CD8-positive, alpha-beta memory T cell (primary cell): ENCODE measurements around the gene NLRC5. TPM values are rescaled to one million over a fixed set of nuclear protein-coding genes. Genes with fewer than 3 reads are reported as not detected.
"Not testable (repeated sequence)": the region's sequence is repeated elsewhere in the genome, so short reads cannot be mapped to it uniquely, and the experiment has no call there.

ENCODE experiments used
- CTCF ChIA-PET: fragments of 350-600 bp; sonication (Branson Sonifier 250); formaldehyde crosslinking; loops from one replicate; lab custom pipeline; 2021; ENCODE audit warnings: antibody characterized with exemption; lab: Charles Lee
- POLR2A ChIA-PET: fragments of 350-600 bp; sonication (Branson Sonifier 250); formaldehyde crosslinking; loops from one replicate; lab custom pipeline; 2021; ENCODE audit warnings: antibody characterized with exemption; lab: Charles Lee
- DNase-seq, 5 donors: peaks; one replicate each; pipeline versions ENCODE4 v3.0.0 to v3.0.0-alpha.2; 2020 to 2022; ENCODE audit warnings: mixed read lengths in 1 of 5
- H3K27ac ChIP-seq: one replicate; pipeline ENCODE4 v1.7.0; 2013; ENCODE audit warnings: low read depth, mild to moderate bottlenecking, low read length, moderate library complexity
- H3K27me3 ChIP-seq: 2 replicates; pipeline ENCODE4 v1.7.0; 2013; ENCODE audit warnings: low read length, mild to moderate bottlenecking; ENCODE audit not compliant: insufficient read depth, poor library complexity, severe bottlenecking
- H3K36me3 ChIP-seq: 2 replicates; pipeline ENCODE4 v1.7.0; 2013; ENCODE audit warnings: mild to moderate bottlenecking, low read length, moderate library complexity; ENCODE audit not compliant: insufficient read depth
- H3K4me1 ChIP-seq: 2 replicates; pipeline ENCODE4 v1.7.0; 2013; ENCODE audit warnings: mild to moderate bottlenecking, low read length, moderate library complexity; ENCODE audit not compliant: insufficient read depth
- H3K4me3 ChIP-seq: 2 replicates; pipeline ENCODE4 v1.7.0; 2013; ENCODE audit warnings: mild to moderate bottlenecking, low read length
- H3K9me3 ChIP-seq: 2 replicates; pipeline ENCODE4 v1.7.0; 2013; ENCODE audit warnings: mild to moderate bottlenecking, low read length
- H3K27ac Mint-ChIP-seq, 8 donors: one replicate each; pipeline ENCODE4 v1.8.0; 2020 to 2021; ENCODE audit warnings: mixed read lengths in 8 of 8, mild to moderate bottlenecking in 6 of 8, inconsistent platforms in 3 of 8, moderate library complexity in 3 of 8
- H3K27me3 Mint-ChIP-seq, 2 donors: one replicate each; pipeline ENCODE4 v1.8.0; 2020 to 2021; ENCODE audit warnings: mixed read lengths in 2 of 2, mild to moderate bottlenecking in 1 of 2, moderate library complexity in 1 of 2
- H3K36me3 Mint-ChIP-seq, 3 donors: one replicate each; pipeline ENCODE4 v1.8.0; 2020 to 2021; ENCODE audit warnings: mixed read lengths in 3 of 3, inconsistent platforms in 1 of 3, mild to moderate bottlenecking in 1 of 3
- H3K4me1 Mint-ChIP-seq, 3 donors: one replicate each; pipeline ENCODE4 v1.8.0; 2020 to 2021; ENCODE audit warnings: mixed read lengths in 3 of 3, inconsistent platforms in 1 of 3, mild to moderate bottlenecking in 1 of 3
- H3K4me3 Mint-ChIP-seq, 7 donors: one replicate each; pipeline ENCODE4 v1.8.0; 2020 to 2021; ENCODE audit warnings: mixed read lengths in 7 of 7, mild to moderate bottlenecking in 6 of 7, moderate library complexity in 4 of 7, inconsistent platforms in 2 of 7
- H3K9me3 Mint-ChIP-seq, 5 donors: one replicate each; pipeline ENCODE4 v1.8.0; 2020 to 2022; ENCODE audit warnings: mixed read lengths in 5 of 5, mild to moderate bottlenecking in 3 of 5, moderate library complexity in 2 of 5, inconsistent platforms in 1 of 5
- polyA plus RNA-seq: library from polyadenylated mRNA; unstranded; fragments of 300-500 nt; fragmentation: Illumina TruSeq; gene quantifications from one replicate; pipeline ENCODE4 v1.2.3, GENCODE V29; 2021
- total RNA-seq, 2 experiments: library from RNA; stranded (reverse); gene quantifications; one replicate each; pipeline ENCODE4 v1.2.3, GENCODE V29; 2021

Gene NLRC5
- total and polyA plus RNA-seq, 3 experiments from 2014 or later: 165 to 178 (median 173) TPM

DNA sequence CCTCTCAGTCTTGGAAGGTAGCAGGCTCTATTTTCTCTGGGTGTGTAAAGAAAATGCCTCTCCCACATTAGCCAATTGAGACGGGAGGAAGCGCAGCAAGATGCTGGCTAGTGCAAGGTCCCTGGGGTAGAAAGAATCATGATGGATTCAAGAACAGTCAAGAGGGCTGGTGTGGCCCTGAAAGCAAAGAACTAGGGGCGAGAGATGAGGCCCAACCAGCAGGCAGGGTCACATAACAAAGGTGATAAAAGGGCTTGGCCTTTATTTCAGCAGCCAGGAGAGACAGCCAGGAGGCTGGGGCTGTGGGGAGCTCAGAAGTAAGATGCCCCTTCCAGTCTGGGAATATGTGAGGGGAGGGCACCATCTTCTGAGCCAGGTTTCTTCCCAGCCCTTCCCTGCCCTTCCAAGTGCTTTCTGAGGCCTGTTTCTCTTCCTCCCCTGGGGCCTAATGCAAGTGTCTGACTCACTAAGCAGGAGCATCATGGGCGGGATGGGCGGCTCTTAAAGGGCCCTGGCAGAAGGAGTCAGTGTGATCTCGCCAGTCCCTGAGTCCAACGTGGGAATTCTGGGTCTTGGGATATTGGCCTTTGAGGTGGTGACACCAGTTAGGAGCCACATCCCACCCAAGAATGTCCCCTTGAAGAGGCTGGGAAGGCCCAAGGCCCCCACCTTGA is 3.9 kb upstream of the NLRC5 start:
- POLR2A ChIA-PET: no interaction called here
- H3K4me1 Mint-ChIP-seq: peaks cover 68 to 86% (median 74%) of the 10 kb centered on the region in 3 donors
- H3K27ac Mint-ChIP-seq: peak overlapping the region; percentile 42 to 98 (median 84)
- CTCF ChIA-PET: interaction anchor here (0.9 to 8.9 kb wide), 2 partner anchors 14 to 21 kb away, joined by 3 to 80 read pairs; no protein-coding TSS in a partner anchor
- DNase-seq: peak in 1 of 5 donors; percentile 47
- Histone ChIP-seq H3K9me3 (no peaks in the 10 kb centered on the region), H3K27ac (no peak overlapping the region), H3K4me3 (no peak overlapping the region), H3K4me1 (peaks cover 64% of the 10 kb centered on the region), H3K36me3 (peaks cover 11% of the 10 kb centered on the region), H3K27me3 (no peaks in the 10 kb centered on the region)
- peaks cover 0 to 56% (median 15%) of the 10 kb centered on the region in 3 donors for H3K36me3 Mint-ChIP-seq
- H3K9me3 Mint-ChIP-seq: no peaks in the 10 kb centered on the region
- no peaks in the 10 kb centered on the region for H3K27me3 Mint-ChIP-seq
- peak overlapping the region in 6 of 7 donors; percentile 10 to 78 (median 52) for H3K4me3 Mint-ChIP-seq

- Histone ChIP-seq H3K4me3 (no peak overlapping the region), H3K9me3 (no peaks in the 10 kb centered on the region), H3K27me3 (no peaks in the 10 kb centered on the region), H3K27ac (no peak overlapping the region), H3K4me1 (peaks cover 64% of the 10 kb centered on the region), H3K36me3 (peaks cover 11% of the 10 kb centered on the region)
- peak in 1 of 5 donors; percentile 24 for DNase-seq
- CTCF ChIA-PET: interaction anchor here (0.9 to 8.9 kb wide), 4 partner anchors 9 to 21 kb away, joined by 3 to 80 read pairs (median 8); no protein-coding TSS in a partner anchor
- H3K9me3 Mint-ChIP-seq: no peaks in the 10 kb centered on the region
- H3K27ac Mint-ChIP-seq: peak overlapping the region; percentile 50 to 98 (median 90)
- H3K36me3 Mint-ChIP-seq: peaks cover 3 to 61% (median 15%) of the 10 kb centered on the region in 3 donors
- POLR2A ChIA-PET: interaction anchor here (4.6 kb wide), 1 partner anchor 55 kb away, joined by 34 read pairs; no protein-coding TSS in a partner anchor
- no peaks in the 10 kb centered on the region for H3K27me3 Mint-ChIP-seq
- H3K4me3 Mint-ChIP-seq: peak overlapping the region in 6 of 7 donors; percentile 23 to 100 (median 52)
- peaks cover 67 to 83% (median 72%) of the 10 kb centered on the region in 3 donors for H3K4me1 Mint-ChIP-seq
Measured at GRCh38 chr16:56985962-56986360, 3.4 kb upstream of the NLRC5 start.

GRCh38 chr16:56986361-56986760 is 3.0 kb upstream of the NLRC5 start:
- no peaks in the 10 kb centered on the region for H3K27me3 Mint-ChIP-seq
- H3K36me3 Mint-ChIP-seq: peaks cover 4 to 60% (median 15%) of the 10 kb centered on the region in 3 donors
- peaks cover 64 to 81% (median 70%) of the 10 kb centered on the region in 3 donors for H3K4me1 Mint-ChIP-seq
- Histone ChIP-seq H3K9me3 (no peaks in the 10 kb centered on the region), H3K4me1 (peaks cover 64% of the 10 kb centered on the region), H3K27me3 (no peaks in the 10 kb centered on the region), H3K36me3 (peaks cover 11% of the 10 kb centered on the region), H3K4me3 (no peak overlapping the region), H3K27ac (no peak overlapping the region)
- peak overlapping the region; percentile 36 to 100 (median 98) for H3K4me3 Mint-ChIP-seq
- ChIA-PET POLR2A (interaction anchor here (4.6 kb wide), 1 partner anchor 54 kb away, joined by 34 read pairs; no protein-coding TSS in a partner anchor), CTCF (interaction anchor here (0.9 to 8.9 kb wide), 6 partner anchors 10 to 59 kb away, joined by 3 to 80 read pairs (median 4); no protein-coding TSS in a partner anchor)
- peak overlapping the region; percentile 77 to 99 (median 95) for H3K27ac Mint-ChIP-seq
- H3K9me3 Mint-ChIP-seq: no peaks in the 10 kb centered on the region
- peak in 1 of 5 donors; percentile 26 for DNase-seq

- peaks cover 67% of the 10 kb centered on the region for H3K4me1 ChIP-seq
- H3K36me3 ChIP-seq: peaks cover 11% of the 10 kb centered on the region
- ChIA-PET CTCF (interaction anchor here (1.1 to 8.9 kb wide), 6 partner anchors 10 to 59 kb away, joined by 3 to 80 read pairs (median 4); no protein-coding TSS in a partner anchor), POLR2A (interaction anchor here (0.7 to 4.6 kb wide), 2 partner anchors 54 to 199 kb away, joined by 3 to 34 read pairs; partner anchors contain the start of gene PSME3IP1)
- not testable (repeated sequence) for H3K27me3 Mint-ChIP-seq, H3K27me3 ChIP-seq, H3K27ac ChIP-seq, H3K9me3 Mint-ChIP-seq, H3K9me3 ChIP-seq
- Mint-ChIP-seq H3K27ac (peak overlapping the region; percentile 77 to 99 (median 94)), H3K4me1 (peaks cover 63 to 79% (median 70%) of the 10 kb centered on the region in 3 donors), H3K4me3 (peak overlapping the region; percentile 98 to 100 (median 99)), H3K36me3 (peaks cover 7 to 58% (median 19%) of the 10 kb centered on the region in 3 donors)
- peak overlapping the region; percentile 88 for H3K4me3 ChIP-seq
- DNase-seq: peak in 1 of 5 donors; percentile 14
Measured at GRCh38 chr16:56986908-56987307, 2.4 kb upstream of the NLRC5 start.

DNA sequence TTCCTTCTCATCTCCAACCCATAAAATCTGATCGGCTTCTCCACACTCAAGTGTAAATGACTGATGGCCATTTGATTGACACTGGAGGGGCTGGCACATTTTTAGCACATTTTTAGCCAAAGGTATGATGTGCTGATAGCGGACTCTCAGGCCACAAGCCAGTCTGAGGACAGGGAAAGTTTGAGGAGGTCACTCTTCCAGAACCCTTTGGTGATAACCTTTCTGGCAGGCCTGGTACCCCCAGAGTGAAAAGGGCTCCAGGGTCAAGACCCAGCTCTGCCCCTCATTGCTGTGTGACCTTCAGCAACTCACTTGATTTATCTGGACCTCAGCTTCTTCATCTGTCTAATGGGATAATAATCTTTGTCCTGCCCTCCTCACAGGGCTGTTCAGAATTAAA is 1.7 kb upstream of the NLRC5 start:
- Mint-ChIP-seq H3K27ac (peak overlapping the region; percentile 66 to 99 (median 96)), H3K27me3 (no peaks in the 10 kb centered on the region), H3K36me3 (peaks cover 10 to 54% (median 20%) of the 10 kb centered on the region in 3 donors), H3K4me1 (peaks cover 59 to 79% (median 68%) of the 10 kb centered on the region in 3 donors), H3K4me3 (peak overlapping the region; percentile 98 to 100 (median 99)), H3K9me3 (no peaks in the 10 kb centered on the region)
- Histone ChIP-seq H3K4me3 (peak overlapping the region; percentile 88), H3K27ac (no peak overlapping the region), H3K36me3 (peaks cover 11% of the 10 kb centered on the region), H3K4me1 (peaks cover 63% of the 10 kb centered on the region), H3K9me3 (no peaks in the 10 kb centered on the region), H3K27me3 (no peaks in the 10 kb centered on the region)
- POLR2A ChIA-PET: interaction anchor here (0.7 to 4.6 kb wide), 3 partner anchors 36 to 198 kb away, joined by 3 to 34 read pairs (median 27); partner anchors contain the start of gene PSME3IP1
- DNase-seq: no peak
- CTCF ChIA-PET: interaction anchor here (1.1 to 8.9 kb wide), 8 partner anchors 11 to 58 kb away, joined by 3 to 80 read pairs (median 5); no protein-coding TSS in a partner anchor

GRCh38 chr16:56988161-56988947 is 1.0 kb upstream of the NLRC5 start:
- POLR2A ChIA-PET: interaction anchor here (1.3 to 4.6 kb wide), 7 partner anchors 8 to 57 kb away, joined by 3 to 34 read pairs (median 7); no protein-coding TSS in a partner anchor
- Mint-ChIP-seq H3K9me3 (no peaks in the 10 kb centered on the region), H3K27ac (peak overlapping the region; percentile 94 to 100 (median 98)), H3K4me1 (peaks cover 64 to 79% (median 70%) of the 10 kb centered on the region in 3 donors), H3K4me3 (peak overlapping the region; percentile 98 to 100 (median 99)), H3K27me3 (no peaks in the 10 kb centered on the region), H3K36me3 (peaks cover 10 to 53% (median 21%) of the 10 kb centered on the region in 3 donors)
- Histone ChIP-seq H3K9me3 (no peaks in the 10 kb centered on the region), H3K4me3 (peak overlapping the region; percentile 88), H3K36me3 (peaks cover 13% of the 10 kb centered on the region), H3K27me3 (no peaks in the 10 kb centered on the region), H3K27ac (peak overlapping the region; percentile 81), H3K4me1 (peaks cover 62% of the 10 kb centered on the region)
- CTCF ChIA-PET: interaction anchor here (0.9 to 8.9 kb wide), 12 partner anchors 10 to 96 kb away, joined by 3 to 80 read pairs (median 6); no protein-coding TSS in a partner anchor
- DNase-seq: peak in 1 of 5 donors; percentile 22

- H3K36me3 ChIP-seq: peaks cover 5% of the 10 kb centered on the region
- H3K9me3 ChIP-seq: no peaks in the 10 kb centered on the region
- DNase-seq: no peak
- H3K27me3 ChIP-seq: no peaks in the 10 kb centered on the region
- peaks cover 62% of the 10 kb centered on the region for H3K4me1 ChIP-seq
- Mint-ChIP-seq H3K4me1 (peaks cover 69 to 83% (median 74%) of the 10 kb centered on the region in 3 donors), H3K9me3 (no peaks in the 10 kb centered on the region), H3K27ac (peak overlapping the region; percentile 94 to 100 (median 98)), H3K27me3 (no peaks in the 10 kb centered on the region), H3K36me3 (peaks cover 10 to 54% (median 21%) of the 10 kb centered on the region in 3 donors), H3K4me3 (peak overlapping the region; percentile 98 to 100 (median 99))
- peak overlapping the region; percentile 88 for H3K4me3 ChIP-seq
- POLR2A ChIA-PET: interaction anchor here (0.6 to 4.6 kb wide), 20 partner anchors 8 to 57 kb away, joined by 3 to 34 read pairs (median 6); no protein-coding TSS in a partner anchor
- CTCF ChIA-PET: interaction anchor here (0.8 to 8.9 kb wide), 12 partner anchors 9 to 94 kb away, joined by 3 to 80 read pairs (median 6); no protein-coding TSS in a partner anchor
- H3K27ac ChIP-seq: peak overlapping the region; percentile 81
Measured at GRCh38 chr16:56989988-56990387, 631 bp downstream of the NLRC5 start.
